Panc1 (cell line): ENCODE results near the gene USH1C.

Source experiments
- REST ChIP-seq, 2 experiments: IDR thresholded peaks; 2 replicates each; pipeline ENCODE4 v1.6.1; 2011 to 2012; ENCODE audit warnings: low read depth in 2 of 2, control low read depth in 1 of 2, low read length in 1 of 2, mild to moderate bottlenecking in 1 of 2, moderate library complexity in 1 of 2; ENCODE audit not compliant: insufficient read depth in 1 of 2
- TCF7L2 ChIP-seq: IDR thresholded peaks from 2 replicates; pipeline ENCODE4 v1.6.1; 2011; ENCODE audit warnings: mild to moderate bottlenecking, low read depth, low read length, inconsistent platforms
- TF ChIP-seq, protein P1 (sequence below): fragments of 450-650 bp; IDR thresholded peaks from 2 replicates; pipeline ENCODE4 v1.5.1; 2017; ENCODE audit warnings: mild to moderate bottlenecking

DNA sequence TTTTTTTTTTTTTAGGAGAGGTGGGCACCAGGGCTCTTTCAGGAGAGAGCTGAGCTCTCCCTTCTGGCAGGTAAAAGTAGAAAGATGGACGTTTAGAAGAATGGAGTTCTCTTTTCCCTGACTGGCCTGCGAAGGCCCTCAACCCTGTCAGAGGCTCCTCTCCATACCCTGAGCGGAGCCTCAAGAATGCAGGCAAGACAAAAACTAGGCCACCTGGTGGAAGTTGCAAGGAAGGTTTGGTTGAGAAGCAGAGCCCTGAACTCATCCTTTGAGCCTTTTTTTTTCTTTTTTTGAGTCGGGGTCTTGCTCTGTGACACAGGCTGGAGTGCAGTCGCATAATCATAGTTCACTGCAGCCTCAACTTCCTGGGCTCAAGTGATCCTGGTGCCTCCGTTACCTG is 4.2 kb upstream of the USH1C start:
- TF ChIP-seq, protein P1, sequence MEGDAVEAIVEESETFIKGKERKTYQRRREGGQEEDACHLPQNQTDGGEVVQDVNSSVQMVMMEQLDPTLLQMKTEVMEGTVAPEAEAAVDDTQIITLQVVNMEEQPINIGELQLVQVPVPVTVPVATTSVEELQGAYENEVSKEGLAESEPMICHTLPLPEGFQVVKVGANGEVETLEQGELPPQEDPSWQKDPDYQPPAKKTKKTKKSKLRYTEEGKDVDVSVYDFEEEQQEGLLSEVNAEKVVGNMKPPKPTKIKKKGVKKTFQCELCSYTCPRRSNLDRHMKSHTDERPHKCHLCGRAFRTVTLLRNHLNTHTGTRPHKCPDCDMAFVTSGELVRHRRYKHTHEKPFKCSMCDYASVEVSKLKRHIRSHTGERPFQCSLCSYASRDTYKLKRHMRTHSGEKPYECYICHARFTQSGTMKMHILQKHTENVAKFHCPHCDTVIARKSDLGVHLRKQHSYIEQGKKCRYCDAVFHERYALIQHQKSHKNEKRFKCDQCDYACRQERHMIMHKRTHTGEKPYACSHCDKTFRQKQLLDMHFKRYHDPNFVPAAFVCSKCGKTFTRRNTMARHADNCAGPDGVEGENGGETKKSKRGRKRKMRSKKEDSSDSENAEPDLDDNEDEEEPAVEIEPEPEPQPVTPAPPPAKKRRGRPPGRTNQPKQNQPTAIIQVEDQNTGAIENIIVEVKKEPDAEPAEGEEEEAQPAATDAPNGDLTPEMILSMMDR = no peak; the same call in 1 of the 2 replicates
- TF ChIP-seq TCF7L2 (no peak), REST (IDR thresholded peaks at IDR 0.05; ENCODE audit: insufficient read depth in 1 of 2, low read depth in 2 of 2, low read length in 1 of 2) (no peak)
